DLD1 (cell line): ENCODE data around the gene KRTAP4-11.
"Not testable (repeated sequence)": the region's sequence is repeated elsewhere in the genome, so short reads cannot be mapped to it uniquely, and the experiment has no call there.

Experiments used
- in situ Hi-C: cut with HindIII; loops from 2 replicates; pipeline ENCODE4 v1.10.0; 2017; ENCODE audit warnings: low sequenced_read_pairs

The KRTAP4-11 gene

GRCh38 chr17:41117846-41118386 lies at the start of gene KRTAP4-11:
KRTAP4-11 (minus strand) TSS chr17:41118373; CDS start chr17:41118315, 58 bp downstream.
- in situ Hi-C loops = not testable (repeated sequence)

GRCh38 chr17:41167561-41167960 lies 49.4 kb upstream of the KRTAP4-11 start:
- in situ Hi-C loops = no loop called here

DNA sequence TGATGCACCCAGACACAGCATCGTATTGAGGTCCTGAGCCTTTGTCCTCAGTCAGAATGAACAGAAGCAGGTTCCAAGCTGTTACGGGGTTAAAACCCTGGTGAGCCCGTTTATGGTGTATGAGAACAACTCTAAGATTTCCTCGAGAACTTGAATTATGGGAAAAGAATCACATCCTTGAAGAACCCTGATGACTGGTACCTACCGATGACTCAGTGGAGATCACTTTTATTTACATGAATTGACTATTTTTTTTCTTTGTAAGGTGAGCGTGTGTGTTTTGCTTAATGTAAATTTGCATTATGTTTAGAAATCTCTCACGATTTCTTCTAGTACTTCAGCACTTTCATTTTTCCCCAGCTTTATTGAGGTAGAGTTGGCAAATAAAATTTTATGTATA lies 45.7 kb upstream of the KRTAP4-11 start:
- in situ Hi-C loops = no loop called here

DNA sequence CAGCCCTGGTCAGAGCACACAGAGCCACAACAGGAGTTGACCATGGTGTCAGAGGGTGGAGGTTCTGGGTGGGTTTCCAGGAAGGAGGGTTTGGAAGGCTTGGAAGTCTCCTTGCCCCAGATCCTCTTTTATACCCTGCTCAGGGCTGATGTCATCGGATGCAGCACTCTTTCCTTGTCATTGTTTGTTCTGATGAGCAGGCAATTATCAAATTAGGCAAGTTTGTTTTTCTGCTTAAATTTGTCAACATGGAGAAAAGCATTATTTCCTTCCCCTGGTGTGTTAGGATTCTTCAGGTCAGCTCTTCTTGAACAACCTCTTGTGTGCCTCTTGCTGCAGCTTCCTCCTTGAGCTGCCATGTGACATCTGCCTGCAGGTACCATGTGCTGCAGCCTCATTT lies 42.5 kb upstream of the KRTAP4-11 start, which contains the start of gene KRTAP4-4:
Gene KRTAP4-4 (minus strand): TSS at position 101 of the 400 bp plus-strand sequence. CDS start 57 bp downstream, at position 44.
- in situ Hi-C loops = no loop called here

DNA sequence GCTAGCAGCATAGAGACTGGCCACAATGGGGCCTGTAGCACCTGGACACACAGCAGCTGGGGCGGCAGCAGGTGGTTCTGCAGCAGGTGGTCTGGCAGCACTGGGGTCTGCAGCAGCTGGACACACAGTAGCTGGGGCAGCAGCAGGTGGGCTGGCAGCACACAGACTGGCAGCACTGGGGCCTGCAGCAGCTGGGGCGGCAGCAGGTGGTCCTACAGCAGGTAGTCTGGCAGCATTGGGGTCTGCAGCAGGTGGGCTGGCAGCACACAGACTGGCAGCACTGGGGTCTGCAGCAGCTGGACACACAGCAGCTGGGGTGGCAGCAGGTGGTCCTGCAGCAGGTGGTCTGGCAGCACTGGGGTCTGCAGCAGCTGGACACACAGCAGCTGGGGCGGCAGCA lies 42.0 kb upstream of the KRTAP4-11 start:
- in situ Hi-C loops = not testable (repeated sequence)

DNA sequence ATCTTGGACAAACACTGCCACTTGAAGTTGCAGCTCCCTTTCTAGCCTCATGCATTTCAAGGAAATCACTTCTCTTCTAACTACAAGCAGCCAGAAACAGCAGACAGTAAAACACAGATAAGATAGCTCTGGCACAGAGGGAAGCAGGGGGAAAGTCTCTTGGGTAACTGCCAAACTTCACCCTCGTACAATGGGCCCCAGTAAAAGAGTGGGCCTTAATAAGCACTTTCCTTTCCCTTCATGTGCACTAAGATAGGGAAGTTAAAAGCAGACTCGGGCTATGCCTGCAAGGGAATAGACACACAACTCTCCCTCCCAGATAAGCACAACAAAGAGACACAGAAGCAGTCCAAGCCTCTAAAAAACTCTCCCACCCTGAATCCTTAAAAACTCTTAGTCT lies 35.7 kb upstream of the KRTAP4-11 start:
- in situ Hi-C loops = no loop called here

- in situ Hi-C loops = no loop called here
Measured at GRCh38 chr17:41151525-41151924, 33.4 kb upstream of the KRTAP4-11 start.

GRCh38 chr17:41150026-41150425 lies 31.9 kb upstream of the KRTAP4-11 start:
- in situ Hi-C loops = no loop called here

DNA sequence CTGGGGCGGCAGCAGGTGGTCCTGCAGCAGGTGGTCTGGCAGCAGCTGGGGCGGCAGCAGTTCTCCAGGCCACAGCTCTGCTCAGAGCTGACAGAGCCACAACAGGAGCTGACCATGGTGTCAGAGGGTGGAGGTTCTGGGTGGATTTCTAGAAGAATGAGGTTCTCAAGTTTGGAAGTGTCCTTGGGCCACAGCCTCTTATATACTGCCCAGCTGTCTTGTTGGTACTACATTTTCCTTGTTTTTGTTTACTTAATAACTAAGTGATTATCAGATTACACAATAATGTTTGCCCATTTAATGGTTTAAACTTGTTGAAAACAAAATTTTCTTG lies 31.4 kb upstream of the KRTAP4-11 start, which contains the start of gene KRTAP4-5:
Gene KRTAP4-5 (minus strand): TSS at position 174 of the 334 bp plus-strand sequence. CDS start 58 bp downstream, at position 116.
- in situ Hi-C loops = no loop called here

DNA sequence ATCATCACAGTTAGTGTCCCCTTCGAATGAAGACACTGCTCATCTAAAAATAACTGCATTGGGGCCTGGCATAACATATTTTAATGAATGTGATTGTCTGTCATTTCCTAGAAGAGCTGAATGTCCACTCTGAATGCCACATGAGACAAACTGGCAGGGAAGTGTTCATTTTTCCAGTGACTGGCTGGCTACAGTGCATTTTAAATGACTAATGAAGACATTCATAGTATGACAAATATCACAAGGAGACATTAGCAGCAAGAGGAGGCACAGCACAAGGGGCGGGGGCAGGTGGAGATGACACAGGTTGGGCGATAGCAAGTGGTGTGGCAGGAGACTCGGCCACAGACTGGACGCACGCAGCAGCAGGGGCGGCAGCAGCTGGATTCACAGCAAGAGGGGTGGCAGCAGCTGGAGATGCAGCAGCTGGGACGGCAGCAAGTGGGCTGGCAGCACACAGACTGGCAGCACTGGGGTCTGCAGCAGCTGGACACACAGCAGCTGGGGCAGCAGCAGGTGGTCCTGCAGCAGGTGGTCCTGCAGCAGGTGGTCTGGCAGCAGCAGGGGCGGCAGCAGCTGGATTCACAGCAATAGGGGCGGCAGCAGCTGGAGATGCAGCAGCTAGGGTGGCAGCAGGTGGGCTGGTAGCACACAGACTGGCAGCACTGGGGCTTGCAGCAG lies 30.9 kb upstream of the KRTAP4-11 start:
- in situ Hi-C loops = not testable (repeated sequence)

GRCh38 chr17:41147531-41148204 lies 29.5 kb upstream of the KRTAP4-11 start:
- in situ Hi-C loops = no loop called here

DNA sequence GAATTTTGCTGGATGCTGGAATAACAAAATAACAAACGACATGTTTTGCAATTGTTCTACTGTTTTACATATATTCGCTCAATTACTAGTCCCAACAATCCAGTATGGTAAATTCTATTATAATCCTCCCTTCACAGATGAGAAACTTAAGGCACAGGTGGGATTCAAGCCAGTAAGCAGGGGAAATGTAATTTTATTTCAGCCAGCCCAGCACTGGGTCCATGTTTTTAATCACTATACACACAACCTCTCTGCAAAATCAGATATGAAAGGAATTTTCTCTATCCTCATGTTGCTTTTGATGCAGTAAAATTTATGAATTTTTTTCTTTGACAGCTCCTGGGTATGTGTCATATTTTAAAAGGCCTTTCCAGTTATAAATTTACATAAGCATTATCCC lies 27.1 kb upstream of the KRTAP4-11 start:
- in situ Hi-C loops = no loop called here

- in situ Hi-C loops = no loop called here
Measured at GRCh38 chr17:41144846-41145245, 26.7 kb upstream of the KRTAP4-11 start.

DNA sequence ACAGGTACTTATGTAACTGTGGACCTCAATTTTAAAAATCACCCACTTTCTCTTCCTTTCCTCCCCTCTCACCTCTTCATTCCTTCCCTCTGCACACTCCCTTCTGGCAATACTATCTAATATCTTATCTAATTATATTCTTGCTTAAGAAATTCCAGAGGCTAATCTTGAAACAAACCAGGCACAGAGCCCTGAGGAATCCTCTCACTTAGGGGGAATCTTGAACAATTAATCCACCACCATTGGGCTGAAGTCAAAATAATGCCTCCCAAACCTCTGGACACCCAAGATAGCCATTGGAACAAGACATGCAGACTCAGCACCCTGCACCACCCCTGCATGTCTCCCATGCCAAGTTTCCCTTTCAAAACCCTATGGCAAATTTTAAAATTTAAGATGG lies 23.2 kb upstream of the KRTAP4-11 start:
- in situ Hi-C loops = no loop called here

GRCh38 chr17:41140360-41141131 lies 22.4 kb upstream of the KRTAP4-11 start, which contains the start of gene KRTAP4-6:
KRTAP4-6 (minus strand) TSS chr17:41140544; CDS start chr17:41140487, 57 bp downstream.
- in situ Hi-C loops = no loop called here

- in situ Hi-C loops = not testable (repeated sequence)
Measured at GRCh38 chr17:41139865-41140264, 21.7 kb upstream of the KRTAP4-11 start.

DNA sequence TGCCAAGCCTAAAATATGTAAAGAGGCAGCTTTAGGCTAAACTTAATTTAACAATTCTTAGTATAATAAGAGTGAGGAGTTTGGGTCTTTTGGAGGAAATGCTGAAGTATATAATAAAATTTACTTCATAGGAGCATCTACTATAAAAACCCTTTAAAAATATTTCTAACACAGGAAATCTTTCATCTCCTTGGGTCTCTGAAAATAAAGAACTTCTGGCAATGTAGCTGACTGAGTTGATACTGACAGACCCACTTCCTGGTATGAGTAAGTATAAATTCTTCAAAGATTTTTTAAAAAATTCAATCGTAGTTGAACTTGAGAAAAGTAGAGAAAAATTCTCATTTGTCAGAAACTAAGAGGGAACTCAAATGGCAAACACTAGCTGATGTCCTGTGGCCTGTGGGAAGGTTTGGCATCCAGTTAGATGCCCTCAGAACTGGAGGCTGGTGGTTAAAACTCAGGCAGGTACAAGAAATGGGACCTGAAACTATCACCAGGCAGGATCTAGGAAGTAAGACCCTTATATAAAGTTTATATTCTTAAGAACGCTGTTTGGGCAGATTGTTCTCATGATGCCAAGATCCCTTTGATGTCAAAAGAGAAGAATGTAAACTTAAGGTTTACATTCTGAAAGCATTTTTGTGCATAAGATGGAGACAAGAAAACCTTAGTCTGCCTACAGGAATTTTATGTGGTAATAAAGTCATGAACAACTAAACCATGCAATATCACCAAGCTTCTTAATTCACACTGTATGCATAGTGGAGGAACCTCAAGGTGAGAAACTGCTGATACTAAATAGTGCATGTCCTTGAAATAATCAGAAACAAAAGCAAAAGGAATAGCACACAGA lies 15.9 kb upstream of the KRTAP4-11 start:
- in situ Hi-C loops = no loop called here

DNA sequence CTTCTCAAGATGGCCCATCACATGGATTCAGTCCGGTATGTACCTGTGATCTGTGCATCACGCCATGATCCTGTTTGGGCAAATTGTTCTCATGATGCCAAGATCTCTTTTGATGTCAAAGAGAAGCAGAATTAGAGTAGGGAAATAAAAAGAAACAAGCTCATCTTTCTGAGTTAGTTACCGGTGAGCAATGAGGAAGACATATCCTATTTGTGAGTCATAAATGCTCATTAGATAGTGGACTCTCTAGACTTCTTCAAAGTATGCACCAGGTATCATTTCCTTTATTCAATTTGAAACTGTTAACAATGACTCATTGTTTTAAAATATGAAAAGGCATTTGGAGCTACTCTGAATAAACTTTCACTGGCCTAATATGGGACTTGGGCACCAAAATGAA lies 13.8 kb upstream of the KRTAP4-11 start:
- in situ Hi-C loops = no loop called here

GRCh38 chr17:41127371-41127770 lies 9.2 kb upstream of the KRTAP4-11 start:
- in situ Hi-C loops = no loop called here

DNA sequence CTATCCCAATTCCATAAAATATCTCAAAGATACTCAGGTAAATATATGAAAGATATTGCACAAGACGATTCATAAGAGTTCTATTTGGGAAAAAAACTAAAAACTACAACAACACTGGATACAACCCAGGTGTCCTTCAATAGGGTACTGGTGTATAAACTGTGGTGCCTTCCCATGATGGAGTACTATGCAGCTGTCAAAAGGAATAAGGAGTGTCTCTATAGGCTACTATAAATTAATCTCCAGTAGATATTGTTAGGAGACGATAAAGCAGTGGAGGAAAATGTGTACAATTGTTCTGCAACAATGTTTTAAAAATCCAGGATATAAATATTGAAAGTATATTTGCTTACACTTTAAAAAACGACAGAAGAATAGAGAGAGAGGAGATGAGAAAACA lies 8.2 kb upstream of the KRTAP4-11 start:
- in situ Hi-C loops = no loop called here
